H1 (cell line): ENCODE measurements around the gene LEFTY1. TPM values are rescaled to one million over a fixed set of nuclear protein-coding genes. Genes with fewer than 3 reads are reported as not detected.

Source experiments
- CTCF ChIA-PET: fragments of 300-600 bp; sonication (Branson Sonifier 250); formaldehyde crosslinking; loops from one replicate; lab custom pipeline; 2021; ENCODE audit not compliant: partially characterized antibody; lab: Charles Lee
- POLR2A ChIA-PET: fragments of 300-600 bp; sonication (Branson Sonifier 250); formaldehyde crosslinking; loops from one replicate; lab custom pipeline; 2021; ENCODE audit warnings: inconsistent platforms; ENCODE audit not compliant: partially characterized antibody; lab: Charles Lee
- DNase-seq, 2 experiments: peaks; one replicate each; pipeline versions ENCODE4 v3.0.0 to v3.0.0-alpha.2; 2010 to 2022; ENCODE audit warnings: low spot score in 2 of 2, low read depth in 1 of 2, mixed read lengths in 1 of 2
- FAIRE-seq: peaks from 2 replicates; lab custom pipeline; 2011; peaks lifted over from hg19 to GRCh38; lab: Jason Lieb, UNC
- H2AFZ ChIP-seq: 2 replicates; pipeline ENCODE4 v1.8.1; 2012; ENCODE audit warnings: low read length, inconsistent platforms
- H2AK5ac ChIP-seq: 2 replicates; pipeline ENCODE4 v1.6.1; 2013; ENCODE audit warnings: low read depth, low read length
- H2BK120ac ChIP-seq: replicated peaks from 2 replicates; pipeline ENCODE3; 2013; ENCODE audit warnings: low read depth, low read length, inconsistent platforms
- H2BK12ac ChIP-seq: 2 replicates; pipeline ENCODE4 v1.6.1; 2013; ENCODE audit warnings: low read depth, low read length
- H2BK15ac ChIP-seq: 2 replicates; pipeline ENCODE4 v1.6.1; 2013; ENCODE audit warnings: low read length
- H2BK20ac ChIP-seq: 2 replicates; pipeline ENCODE4 v1.6.1; 2013; ENCODE audit warnings: low read length
- H2BK5ac ChIP-seq: 2 replicates; pipeline ENCODE4 v1.6.1; 2013; ENCODE audit warnings: low read depth, low read length
- H3K14ac ChIP-seq: 2 replicates; pipeline ENCODE4 v1.6.1; 2013; ENCODE audit warnings: inconsistent platforms; ENCODE audit not compliant: insufficient read length
- H3K18ac ChIP-seq: 2 replicates; pipeline ENCODE4 v1.6.1; 2013; ENCODE audit warnings: low read length; ENCODE audit errors: extremely low read depth
- H3K23ac ChIP-seq: 2 replicates; pipeline ENCODE4 v1.6.1; 2013; ENCODE audit warnings: inconsistent platforms; ENCODE audit not compliant: insufficient read length
- H3K23me2 ChIP-seq: 2 replicates; pipeline ENCODE4 v1.6.1; 2013; ENCODE audit warnings: low read depth, low read length
- H3K27ac ChIP-seq: 2 replicates; pipeline ENCODE4 v1.6.1; 2011; ENCODE audit warnings: low read depth, low read length, inconsistent platforms
- H3K27me3 ChIP-seq, 4 experiments: replicated peaks in 1 of 4; 1 replicate in 1 of 4; 2 replicates in 3 of 4; pipeline versions ENCODE4 v1.6.1 to v1.8.1; 2011 to 2013; ENCODE audit warnings: low read length in 3 of 4, mild to moderate bottlenecking in 3 of 4, inconsistent platforms in 2 of 4, mixed read lengths in 2 of 4, moderate library complexity in 1 of 4; ENCODE audit not compliant: control insufficient read depth in 3 of 4, insufficient read depth in 3 of 4; ENCODE audit errors: extremely low read depth in 1 of 4
- H3K36me3 ChIP-seq, 4 experiments: 2 replicates each; pipeline versions ENCODE4 v1.6.1 to v1.8.1; 2011 to 2013; ENCODE audit warnings: mild to moderate bottlenecking in 4 of 4, low read length in 3 of 4, moderate library complexity in 2 of 4, control low read depth in 1 of 4, inconsistent platforms in 1 of 4; ENCODE audit not compliant: insufficient read depth in 4 of 4, control insufficient read depth in 2 of 4
- H3K4ac ChIP-seq: replicated peaks from 2 replicates; pipeline ENCODE3; 2013; ENCODE audit warnings: low read length, low read depth, mixed read lengths, inconsistent platforms; ENCODE audit not compliant: insufficient read length
- H3K4me1 ChIP-seq, 4 experiments: replicated peaks in 1 of 4; 1 replicate in 1 of 4; 2 replicates in 3 of 4; pipeline versions ENCODE4 v1.6.1 to v1.8.1; 2011 to 2013; ENCODE audit warnings: low read length in 3 of 4, inconsistent platforms in 2 of 4, mixed read lengths in 1 of 4; ENCODE audit not compliant: insufficient read depth in 4 of 4, control insufficient read depth in 3 of 4
- H3K4me2 ChIP-seq, 2 experiments: 2 replicates each; pipeline versions ENCODE4 v1.6.1 to v1.8.1; 2011 to 2013; ENCODE audit warnings: low read depth in 2 of 2, low read length in 2 of 2, control low read depth in 1 of 2, inconsistent platforms in 1 of 2, mild to moderate bottlenecking in 1 of 2; ENCODE audit not compliant: insufficient read depth in 1 of 2
- H3K4me3 ChIP-seq, 4 experiments: fragments of 200-600, 300-600 bp in 1 of 4; sonication (generic), shearing (Covaris generic), sonication (Bioruptor Twin) in 1 of 4; 2 replicates each; pipeline versions ENCODE4 v1.5.1 to v1.8.1; 2011 to 2016; ENCODE audit warnings: low read length in 4 of 4, low read depth in 3 of 4, control low read depth in 2 of 4, inconsistent platforms in 2 of 4, mild to moderate bottlenecking in 2 of 4, mixed read lengths in 1 of 4, moderate library complexity in 1 of 4; ENCODE audit not compliant: insufficient read depth in 2 of 4; ENCODE audit errors: extremely low read depth in 1 of 4
- H3K56ac ChIP-seq: replicated peaks from 2 replicates; pipeline ENCODE3; 2013; ENCODE audit warnings: low read depth, mild to moderate bottlenecking, mixed read lengths, low read length, inconsistent platforms; ENCODE audit not compliant: insufficient read length
- H3K79me1 ChIP-seq: 2 replicates; pipeline ENCODE4 v1.6.1; 2013; ENCODE audit warnings: low read depth, low read length, control low read depth
- H3K79me2 ChIP-seq, 2 experiments: 2 replicates each; pipeline versions ENCODE4 v1.6.1 to v1.8.1; 2012 to 2013; ENCODE audit warnings: low read length in 2 of 2, mild to moderate bottlenecking in 2 of 2, inconsistent platforms in 1 of 2; ENCODE audit not compliant: insufficient read depth in 2 of 2, control insufficient read depth in 1 of 2
- H3K9ac ChIP-seq, 4 experiments: replicated peaks in 1 of 4; 1 replicate in 1 of 4; 2 replicates in 3 of 4; pipeline versions ENCODE4 v1.6.1 to v1.8.1; 2011 to 2013; ENCODE audit warnings: low read depth in 3 of 4, low read length in 3 of 4, control low read depth in 2 of 4, mild to moderate bottlenecking in 2 of 4, moderate library complexity in 2 of 4, inconsistent platforms in 1 of 4; ENCODE audit errors: extremely low read depth in 1 of 4
- H3K9me3 ChIP-seq, 2 experiments: 2 replicates each; pipeline versions ENCODE4 v1.6.1 to v1.8.1; 2012 to 2013; ENCODE audit warnings: mild to moderate bottlenecking in 2 of 2, moderate library complexity in 2 of 2, control low read depth in 1 of 2, inconsistent platforms in 1 of 2, low read depth in 1 of 2, low read length in 1 of 2, mixed read lengths in 1 of 2; ENCODE audit not compliant: insufficient read depth in 2 of 2
- H4K20me1 ChIP-seq, 2 experiments: replicated peaks in 1 of 2; 2 replicates each; pipeline versions ENCODE3 to v1.8.1; 2011 to 2013; ENCODE audit warnings: inconsistent platforms in 2 of 2, low read length in 2 of 2, mild to moderate bottlenecking in 1 of 2; ENCODE audit not compliant: insufficient read depth in 2 of 2, control insufficient read depth in 1 of 2
- H4K5ac ChIP-seq: 2 replicates; pipeline ENCODE4 v1.6.1; 2013; ENCODE audit warnings: low read length, low read depth, mixed read lengths, inconsistent platforms; ENCODE audit not compliant: insufficient read length
- H4K8ac ChIP-seq: 2 replicates; pipeline ENCODE4 v1.8.0; 2013; ENCODE audit warnings: mild to moderate bottlenecking, moderate library complexity, low read length, inconsistent platforms; ENCODE audit not compliant: insufficient read depth; ENCODE audit errors: extremely low read depth
- H4K91ac ChIP-seq: replicated peaks from 2 replicates; pipeline ENCODE3; 2013; ENCODE audit warnings: low read length, mixed read lengths, inconsistent platforms; ENCODE audit not compliant: insufficient read length
- ASH2L ChIP-seq: fragments of 200-600, 300-600 bp; sonication (generic); IDR thresholded peaks from one replicate; pipeline ENCODE4 v1.7.1; 2017; ENCODE audit warnings: low read length
- ATF2 ChIP-seq: IDR thresholded peaks from 2 replicates; pipeline ENCODE4 v1.6.1; 2012; ENCODE audit warnings: low read length, inconsistent platforms
- CREB1 ChIP-seq: IDR thresholded peaks from 2 replicates; pipeline ENCODE4 v1.6.1; 2012; ENCODE audit warnings: inconsistent platforms
- GTF2F1 ChIP-seq: IDR thresholded peaks from 2 replicates; pipeline ENCODE4 v1.6.1; 2012; ENCODE audit warnings: low read depth, low read length, improper control_type of control experiment, borderline replicate concordance
- JUN ChIP-seq: IDR thresholded peaks from 2 replicates; pipeline ENCODE4 v1.6.1; 2011; ENCODE audit warnings: low read depth, mild to moderate bottlenecking, improper control_type of control experiment, low read length
- KDM4A ChIP-seq: IDR thresholded peaks from one replicate; pipeline ENCODE4 v1.7.1; 2012; ENCODE audit warnings: low read depth, mild to moderate bottlenecking, moderate library complexity, low read length, inconsistent platforms; ENCODE audit not compliant: severe bottlenecking
- MAFK ChIP-seq: IDR thresholded peaks from 2 replicates; pipeline ENCODE4 v1.6.1; 2012; ENCODE audit warnings: low read depth, mild to moderate bottlenecking, improper control_type of control experiment, low read length
- SAP30 ChIP-seq: fragments of 300-600 bp; sonication (generic); IDR thresholded peaks from 2 replicates; pipeline ENCODE4 v1.7.1; 2012; ENCODE audit warnings: low read length, moderate library complexity, mild to moderate bottlenecking, inconsistent platforms; ENCODE audit not compliant: insufficient read depth, insufficient replicate concordance
- SIN3A ChIP-seq, 2 experiments: IDR thresholded peaks in 1 of 2; conservative IDR thresholded peaks in 1 of 2; 2 replicates each; pipeline ENCODE4 v1.6.1; 2011 to 2012; ENCODE audit warnings: low read length in 2 of 2, improper control_type of control experiment in 1 of 2, low read depth in 1 of 2, mild to moderate bottlenecking in 1 of 2
- WGBS, 2 experiments: shearing (Covaris generic) in 1 of 2; methylation state at CpG; one replicate each; pipeline versions ENCODE4 v1.1.6 to v1.1.7; 2013 to 2015; ENCODE audit warnings: low lambda C conversion rate in 2 of 2, mixed read lengths in 2 of 2, inconsistent platforms in 1 of 2, low coverage in 1 of 2, missing lambda C conversion rate in 1 of 2; ENCODE audit not compliant: insufficient replicate concordance in 2 of 2, insufficient coverage in 1 of 2, insufficient read length in 1 of 2; ENCODE audit errors: extremely low coverage in 1 of 2, missing lambda C conversion rate in 1 of 2; 5-methylcytosine and 5-hydroxymethylcytosine counted together
- polyA plus RNA-seq, 7 experiments: library from polyadenylated mRNA; depleted of rRNA in 3 of 7; stranded (reverse) in 5 of 7; unstranded in 2 of 7; fragments of >200 nt in 5 of 7; fragments of 200-250 nt in 2 of 7; gene quantifications; 1 replicate in 5 of 7; 2 replicates in 1 of 7; 4 replicates in 1 of 7; pipeline versions ENCODE4 v1.2.1 to v1.2.3, GENCODE V29; 2011 to 2013; ENCODE audit warnings: missing spikeins in 2 of 7, mixed read lengths in 2 of 7
- total RNA-seq: library from RNA; stranded (reverse); fragmentation: NEBNext Ultra II Directional; extraction: Animal tissue kit (Norgen Biotek cat#: 25700); gene quantifications from 2 replicates; pipeline ENCODE4 v1.2.1, GENCODE V29; 2021

Gene LEFTY1
- total and polyA plus RNA-seq, 2 of the 8 experiments (the other 6 are each of a cell fraction or from before 2014, with no cell fraction given) = 4.5 to 11.7 TPM

- no peak overlapping the region for H3K27ac ChIP-seq
- peaks cover 0 to 11% (median 4%) of the 10 kb centered on the region in 4 experiments; a peak in 4 of 8 replicates for H3K36me3 ChIP-seq
- peak; percentile 37 for TF ChIP-seq ASH2L
- TF ChIP-seq MAFK = no peak
- no peak for TF ChIP-seq GTF2F1
- no peak for TF ChIP-seq KDM4A
- no peak for TF ChIP-seq SAP30
- TF ChIP-seq CREB1 = 0 out of 2 replicates have a peak, but pooled peaks have one; percentile 14
- TF ChIP-seq ATF2 = no peak
- TF ChIP-seq SIN3A (conservative IDR thresholded peaks at IDR 0.05 in 1 of 2, IDR thresholded peaks at IDR 0.05 in 1 of 2; ENCODE audit: low read depth in 1 of 2, low read length in 2 of 2) = 0 out of 4 replicates have a peak, but pooled peaks of 1 of the 2 experiments have one; percentile 49
- no peak for TF ChIP-seq JUN
Observed at GRCh38 chr1:225845571-225846259, 43.2 kb downstream of the LEFTY1 start.

More at GRCh38 chr1:225845571-225846259, 43.2 kb downstream of the LEFTY1 start:
- Histone ChIP-seq H3K23ac (no peak overlapping the region), H3K18ac (peak overlapping the region; percentile 55; the same call in 1 of the 2 replicates), H3K4me1 (peaks cover 0 to 8% (median 4%) of the 10 kb centered on the region in 4 experiments; a peak in 4 of 7 replicates), H3K4ac (no peak overlapping the region), H3K14ac (no peak overlapping the region), H2AK5ac (no peak overlapping the region), H3K79me2 (no peaks in the 10 kb centered on the region), H4K8ac (no peak overlapping the region; the same call in 1 of the 2 replicates), H2BK5ac (peak overlapping the region; percentile 26; the same call in 1 of the 2 replicates), H3K79me1 (peaks cover 2% of the 10 kb centered on the region; the same call in 1 of the 2 replicates), H4K20me1 (peaks cover 4 to 8% of the 10 kb centered on the region in 2 experiments), H2BK15ac (no peak overlapping the region), H3K9me3 (peaks cover 0 to 6% of the 10 kb centered on the region in 2 experiments; a peak in 2 of 4 replicates), H2BK12ac (no peak overlapping the region), H3K56ac (no peak overlapping the region), H3K4me3 (no peak overlapping the region), H3K9ac (no peak overlapping the region), H4K91ac (no peak overlapping the region), H2BK20ac (no peak overlapping the region), H3K23me2 (no peaks in the 10 kb centered on the region), H3K4me2 (no peak overlapping the region), H4K5ac (no peak overlapping the region), H2BK120ac (no peak overlapping the region), H2AFZ (no peak overlapping the region), H3K27me3 (no peaks in the 10 kb centered on the region; a peak in 1 of 7 replicates)
- 69% methylated on average over 13 of the region's 13 CpGs; no CpG with 5 or more reads in 1 of the 2 experiments for whole genome bisulfite sequencing, 2 experiments
- ChIA-PET CTCF (interaction anchor here (0.6 to 4.0 kb wide), 59 partner anchors 9 to 527 kb away, joined by 3 to 24 read pairs (median 4); partner anchors contain the start of genes LEFTY1, SRP9 and TMEM63A), POLR2A (interaction anchor here (0.8 to 2.6 kb wide), 18 partner anchors 10 to 371 kb away, joined by 3 to 15 read pairs (median 4); partner anchors contain the start of genes ENAH, EPHX1 and SRP9)
- FAIRE-seq = no peak
- peak; percentile 82 to 88 for DNase-seq
